MM.1S (cell line): ENCODE data around the gene GPR35.

Experiments
- CTCF ChIP-seq: fragments of 300-600 bp; sonication (generic); IDR thresholded peaks from 2 replicates; pipeline ENCODE4 v1.5.1; 2016; ENCODE audit warnings: antibody characterized with exemption, low read length, mixed read lengths
- EZH2 ChIP-seq: fragments of 300-600 bp; sonication (generic); optimal IDR thresholded peaks from 2 replicates; pipeline ENCODE3; 2017; ENCODE audit warnings: low read depth, mild to moderate bottlenecking, antibody characterized with exemption, low read length, mixed read lengths

GRCh38 chr2:240594511-240595380 is 30.5 kb upstream of the GPR35 start:
- TF ChIP-seq CTCF (no peak), EZH2 (no peak)
